Mammary epithelial cell (primary cell): ENCODE data around the gene OR51E1.

ENCODE experiments used
- EZH2 ChIP-seq: IDR thresholded peaks from 2 replicates; pipeline ENCODE4 v1.6.1; 2012; ENCODE audit warnings: low read length, inconsistent platforms, borderline replicate concordance
- TF ChIP-seq, protein P1 (sequence below), 2 donors: IDR thresholded peaks in 1 of 2; conservative IDR thresholded peaks in 1 of 2; 2 replicates each; pipeline ENCODE4 v1.5.1; 2011 to 2012; ENCODE audit warnings: inconsistent platforms in 2 of 2, low read length in 2 of 2, mild to moderate bottlenecking in 2 of 2, control low read depth in 1 of 2, low read depth in 1 of 2; ENCODE audit not compliant: insufficient read depth in 1 of 2; ENCODE audit errors: extremely low read depth in 1 of 2

DNA sequence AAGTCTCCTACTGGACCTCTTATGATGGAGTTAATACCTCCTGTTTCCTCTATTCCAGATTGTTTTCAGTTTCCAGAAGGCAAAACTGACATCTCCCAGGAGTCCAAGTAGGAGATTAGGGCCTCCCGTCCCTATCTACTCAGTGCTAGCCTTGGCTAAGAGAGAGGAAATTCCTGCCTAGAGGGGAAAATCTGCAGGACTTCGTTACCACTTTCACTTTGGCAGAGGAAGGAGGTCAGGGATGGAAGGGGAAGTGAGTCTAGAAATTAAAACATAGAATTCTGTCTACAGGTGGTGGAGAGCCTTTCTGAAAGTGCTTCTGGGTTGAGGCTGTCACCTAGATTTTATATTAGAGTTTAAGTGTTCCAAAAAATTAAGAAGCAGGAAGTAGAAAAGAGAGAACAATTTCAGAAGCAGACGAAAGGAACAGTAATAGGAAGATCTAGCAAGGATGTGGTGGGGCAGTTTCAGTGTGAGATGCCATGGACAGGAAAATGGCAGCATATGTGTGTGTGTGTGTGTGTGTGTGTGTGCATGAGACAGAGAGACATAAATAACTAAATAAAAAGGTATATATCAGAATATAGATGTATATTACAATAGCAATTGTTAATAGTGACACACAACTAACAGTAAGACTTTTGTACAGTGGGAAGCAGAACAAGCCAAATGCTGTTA lies 33.4 kb upstream of the OR51E1 start:
- TF ChIP-seq, protein P1, sequence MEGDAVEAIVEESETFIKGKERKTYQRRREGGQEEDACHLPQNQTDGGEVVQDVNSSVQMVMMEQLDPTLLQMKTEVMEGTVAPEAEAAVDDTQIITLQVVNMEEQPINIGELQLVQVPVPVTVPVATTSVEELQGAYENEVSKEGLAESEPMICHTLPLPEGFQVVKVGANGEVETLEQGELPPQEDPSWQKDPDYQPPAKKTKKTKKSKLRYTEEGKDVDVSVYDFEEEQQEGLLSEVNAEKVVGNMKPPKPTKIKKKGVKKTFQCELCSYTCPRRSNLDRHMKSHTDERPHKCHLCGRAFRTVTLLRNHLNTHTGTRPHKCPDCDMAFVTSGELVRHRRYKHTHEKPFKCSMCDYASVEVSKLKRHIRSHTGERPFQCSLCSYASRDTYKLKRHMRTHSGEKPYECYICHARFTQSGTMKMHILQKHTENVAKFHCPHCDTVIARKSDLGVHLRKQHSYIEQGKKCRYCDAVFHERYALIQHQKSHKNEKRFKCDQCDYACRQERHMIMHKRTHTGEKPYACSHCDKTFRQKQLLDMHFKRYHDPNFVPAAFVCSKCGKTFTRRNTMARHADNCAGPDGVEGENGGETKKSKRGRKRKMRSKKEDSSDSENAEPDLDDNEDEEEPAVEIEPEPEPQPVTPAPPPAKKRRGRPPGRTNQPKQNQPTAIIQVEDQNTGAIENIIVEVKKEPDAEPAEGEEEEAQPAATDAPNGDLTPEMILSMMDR (conservative IDR thresholded peaks at IDR 0.05 in 1 of 2, IDR thresholded peaks at IDR 0.05 in 1 of 2; ENCODE audit: extremely low read depth in 1 of 2, insufficient read depth in 1 of 2, low read depth in 1 of 2, low read length in 2 of 2), result no peak
- TF ChIP-seq EZH2, result no peak
